H1 (cell line): ENCODE data around the gene MTCH1. TPM values are rescaled to one million over a fixed set of nuclear protein-coding genes. Genes with fewer than 3 reads are reported as not detected.

Experiments used
- CTCF ChIA-PET: fragments of 300-600 bp; sonication (Branson Sonifier 250); formaldehyde crosslinking; loops from one replicate; lab custom pipeline; 2021; ENCODE audit not compliant: partially characterized antibody; lab: Charles Lee
- POLR2A ChIA-PET: fragments of 300-600 bp; sonication (Branson Sonifier 250); formaldehyde crosslinking; loops from one replicate; lab custom pipeline; 2021; ENCODE audit warnings: inconsistent platforms; ENCODE audit not compliant: partially characterized antibody; lab: Charles Lee
- DNase-seq, 2 experiments: peaks; one replicate each; pipeline versions ENCODE4 v3.0.0 to v3.0.0-alpha.2; 2010 to 2022; ENCODE audit warnings: low spot score in 2 of 2, low read depth in 1 of 2, mixed read lengths in 1 of 2
- FAIRE-seq: peaks from 2 replicates; lab custom pipeline; 2011; peaks lifted over from hg19 to GRCh38; lab: Jason Lieb, UNC
- H2AFZ ChIP-seq: 2 replicates; pipeline ENCODE4 v1.8.1; 2012; ENCODE audit warnings: low read length, inconsistent platforms
- H2AK5ac ChIP-seq: 2 replicates; pipeline ENCODE4 v1.6.1; 2013; ENCODE audit warnings: low read depth, low read length
- H2BK120ac ChIP-seq: replicated peaks from 2 replicates; pipeline ENCODE3; 2013; ENCODE audit warnings: low read depth, low read length, inconsistent platforms
- H2BK12ac ChIP-seq: 2 replicates; pipeline ENCODE4 v1.6.1; 2013; ENCODE audit warnings: low read depth, low read length
- H2BK15ac ChIP-seq: 2 replicates; pipeline ENCODE4 v1.6.1; 2013; ENCODE audit warnings: low read length
- H2BK20ac ChIP-seq: 2 replicates; pipeline ENCODE4 v1.6.1; 2013; ENCODE audit warnings: low read length
- H2BK5ac ChIP-seq: 2 replicates; pipeline ENCODE4 v1.6.1; 2013; ENCODE audit warnings: low read depth, low read length
- H3K14ac ChIP-seq: 2 replicates; pipeline ENCODE4 v1.6.1; 2013; ENCODE audit warnings: inconsistent platforms; ENCODE audit not compliant: insufficient read length
- H3K18ac ChIP-seq: 2 replicates; pipeline ENCODE4 v1.6.1; 2013; ENCODE audit warnings: low read length; ENCODE audit errors: extremely low read depth
- H3K23ac ChIP-seq: 2 replicates; pipeline ENCODE4 v1.6.1; 2013; ENCODE audit warnings: inconsistent platforms; ENCODE audit not compliant: insufficient read length
- H3K23me2 ChIP-seq: 2 replicates; pipeline ENCODE4 v1.6.1; 2013; ENCODE audit warnings: low read depth, low read length
- H3K27ac ChIP-seq: 2 replicates; pipeline ENCODE4 v1.6.1; 2011; ENCODE audit warnings: low read depth, low read length, inconsistent platforms
- H3K27me3 ChIP-seq, 4 experiments: replicated peaks in 1 of 4; 1 replicate in 1 of 4; 2 replicates in 3 of 4; pipeline versions ENCODE4 v1.6.1 to v1.8.1; 2011 to 2013; ENCODE audit warnings: low read length in 3 of 4, mild to moderate bottlenecking in 3 of 4, inconsistent platforms in 2 of 4, mixed read lengths in 2 of 4, moderate library complexity in 1 of 4; ENCODE audit not compliant: control insufficient read depth in 3 of 4, insufficient read depth in 3 of 4; ENCODE audit errors: extremely low read depth in 1 of 4
- H3K36me3 ChIP-seq, 4 experiments: 2 replicates each; pipeline versions ENCODE4 v1.6.1 to v1.8.1; 2011 to 2013; ENCODE audit warnings: mild to moderate bottlenecking in 4 of 4, low read length in 3 of 4, moderate library complexity in 2 of 4, control low read depth in 1 of 4, inconsistent platforms in 1 of 4; ENCODE audit not compliant: insufficient read depth in 4 of 4, control insufficient read depth in 2 of 4
- H3K4ac ChIP-seq: replicated peaks from 2 replicates; pipeline ENCODE3; 2013; ENCODE audit warnings: low read length, low read depth, mixed read lengths, inconsistent platforms; ENCODE audit not compliant: insufficient read length
- H3K4me1 ChIP-seq, 4 experiments: replicated peaks in 1 of 4; 1 replicate in 1 of 4; 2 replicates in 3 of 4; pipeline versions ENCODE4 v1.6.1 to v1.8.1; 2011 to 2013; ENCODE audit warnings: low read length in 3 of 4, inconsistent platforms in 2 of 4, mixed read lengths in 1 of 4; ENCODE audit not compliant: insufficient read depth in 4 of 4, control insufficient read depth in 3 of 4
- H3K4me2 ChIP-seq, 2 experiments: 2 replicates each; pipeline versions ENCODE4 v1.6.1 to v1.8.1; 2011 to 2013; ENCODE audit warnings: low read depth in 2 of 2, low read length in 2 of 2, control low read depth in 1 of 2, inconsistent platforms in 1 of 2, mild to moderate bottlenecking in 1 of 2; ENCODE audit not compliant: insufficient read depth in 1 of 2
- H3K4me3 ChIP-seq, 4 experiments: fragments of 200-600, 300-600 bp in 1 of 4; sonication (generic), shearing (Covaris generic), sonication (Bioruptor Twin) in 1 of 4; 2 replicates each; pipeline versions ENCODE4 v1.5.1 to v1.8.1; 2011 to 2016; ENCODE audit warnings: low read length in 4 of 4, low read depth in 3 of 4, control low read depth in 2 of 4, inconsistent platforms in 2 of 4, mild to moderate bottlenecking in 2 of 4, mixed read lengths in 1 of 4, moderate library complexity in 1 of 4; ENCODE audit not compliant: insufficient read depth in 2 of 4; ENCODE audit errors: extremely low read depth in 1 of 4
- H3K56ac ChIP-seq: replicated peaks from 2 replicates; pipeline ENCODE3; 2013; ENCODE audit warnings: low read depth, mild to moderate bottlenecking, mixed read lengths, low read length, inconsistent platforms; ENCODE audit not compliant: insufficient read length
- H3K79me1 ChIP-seq: 2 replicates; pipeline ENCODE4 v1.6.1; 2013; ENCODE audit warnings: low read depth, low read length, control low read depth
- H3K79me2 ChIP-seq, 2 experiments: 2 replicates each; pipeline versions ENCODE4 v1.6.1 to v1.8.1; 2012 to 2013; ENCODE audit warnings: low read length in 2 of 2, mild to moderate bottlenecking in 2 of 2, inconsistent platforms in 1 of 2; ENCODE audit not compliant: insufficient read depth in 2 of 2, control insufficient read depth in 1 of 2
- H3K9ac ChIP-seq, 4 experiments: replicated peaks in 1 of 4; 1 replicate in 1 of 4; 2 replicates in 3 of 4; pipeline versions ENCODE4 v1.6.1 to v1.8.1; 2011 to 2013; ENCODE audit warnings: low read depth in 3 of 4, low read length in 3 of 4, control low read depth in 2 of 4, mild to moderate bottlenecking in 2 of 4, moderate library complexity in 2 of 4, inconsistent platforms in 1 of 4; ENCODE audit errors: extremely low read depth in 1 of 4
- H3K9me3 ChIP-seq, 2 experiments: 2 replicates each; pipeline versions ENCODE4 v1.6.1 to v1.8.1; 2012 to 2013; ENCODE audit warnings: mild to moderate bottlenecking in 2 of 2, moderate library complexity in 2 of 2, control low read depth in 1 of 2, inconsistent platforms in 1 of 2, low read depth in 1 of 2, low read length in 1 of 2, mixed read lengths in 1 of 2; ENCODE audit not compliant: insufficient read depth in 2 of 2
- H4K20me1 ChIP-seq, 2 experiments: replicated peaks in 1 of 2; 2 replicates each; pipeline versions ENCODE3 to v1.8.1; 2011 to 2013; ENCODE audit warnings: inconsistent platforms in 2 of 2, low read length in 2 of 2, mild to moderate bottlenecking in 1 of 2; ENCODE audit not compliant: insufficient read depth in 2 of 2, control insufficient read depth in 1 of 2
- H4K5ac ChIP-seq: 2 replicates; pipeline ENCODE4 v1.6.1; 2013; ENCODE audit warnings: low read length, low read depth, mixed read lengths, inconsistent platforms; ENCODE audit not compliant: insufficient read length
- H4K8ac ChIP-seq: 2 replicates; pipeline ENCODE4 v1.8.0; 2013; ENCODE audit warnings: mild to moderate bottlenecking, moderate library complexity, low read length, inconsistent platforms; ENCODE audit not compliant: insufficient read depth; ENCODE audit errors: extremely low read depth
- H4K91ac ChIP-seq: replicated peaks from 2 replicates; pipeline ENCODE3; 2013; ENCODE audit warnings: low read length, mixed read lengths, inconsistent platforms; ENCODE audit not compliant: insufficient read length
- POLR2AphosphoS5 ChIP-seq: IDR thresholded peaks from 2 replicates; pipeline ENCODE4 v1.6.1; 2011; ENCODE audit warnings: low read depth, low read length
- RAD21 ChIP-seq, 2 experiments: IDR thresholded peaks in 1 of 2; conservative IDR thresholded peaks in 1 of 2; 2 replicates each; pipeline ENCODE4 v1.6.1; 2011; ENCODE audit warnings: low read depth in 2 of 2, low read length in 2 of 2, improper control_type of control experiment in 1 of 2, inconsistent platforms in 1 of 2, mild to moderate bottlenecking in 1 of 2, moderate library complexity in 1 of 2
- WGBS, 2 experiments: shearing (Covaris generic) in 1 of 2; methylation state at CpG; one replicate each; pipeline versions ENCODE4 v1.1.6 to v1.1.7; 2013 to 2015; ENCODE audit warnings: low lambda C conversion rate in 2 of 2, mixed read lengths in 2 of 2, inconsistent platforms in 1 of 2, low coverage in 1 of 2, missing lambda C conversion rate in 1 of 2; ENCODE audit not compliant: insufficient replicate concordance in 2 of 2, insufficient coverage in 1 of 2, insufficient read length in 1 of 2; ENCODE audit errors: extremely low coverage in 1 of 2, missing lambda C conversion rate in 1 of 2; 5-methylcytosine and 5-hydroxymethylcytosine counted together
- polyA plus RNA-seq, 7 experiments: library from polyadenylated mRNA; depleted of rRNA in 3 of 7; stranded (reverse) in 5 of 7; unstranded in 2 of 7; fragments of >200 nt in 5 of 7; fragments of 200-250 nt in 2 of 7; gene quantifications; 1 replicate in 5 of 7; 2 replicates in 1 of 7; 4 replicates in 1 of 7; pipeline versions ENCODE4 v1.2.1 to v1.2.3, GENCODE V29; 2011 to 2013; ENCODE audit warnings: missing spikeins in 2 of 7, mixed read lengths in 2 of 7
- total RNA-seq: library from RNA; stranded (reverse); fragmentation: NEBNext Ultra II Directional; extraction: Animal tissue kit (Norgen Biotek cat#: 25700); gene quantifications from 2 replicates; pipeline ENCODE4 v1.2.1, GENCODE V29; 2021

The MTCH1 gene
- total and polyA plus RNA-seq, 2 of the 8 experiments (the other 6 are each of a cell fraction or from before 2014, with no cell fraction given), result 169 to 214 TPM

DNA sequence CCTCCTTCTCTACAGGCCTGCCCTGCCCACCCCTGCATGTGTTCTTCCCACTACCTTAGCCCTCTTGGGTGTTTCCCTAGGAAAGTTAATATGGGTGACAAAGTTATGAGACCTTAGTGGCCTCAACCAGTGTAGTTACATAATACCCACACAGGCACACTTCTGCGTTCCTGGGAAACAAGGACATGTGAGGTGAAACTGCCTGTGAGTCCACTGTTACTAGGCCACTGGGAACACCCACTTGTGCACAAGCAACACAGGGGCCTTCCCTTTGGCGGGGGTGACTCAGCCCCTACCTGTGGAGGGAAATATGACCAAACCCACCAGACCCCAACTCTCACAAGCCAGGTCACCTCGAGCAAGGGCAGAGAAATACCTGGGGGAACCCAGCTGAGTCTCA lies 18.7 kb downstream of the MTCH1 start:
- Histone ChIP-seq H3K4me3 (no peak overlapping the region), H2BK20ac (no peak overlapping the region), H3K23me2 (no peaks in the 10 kb centered on the region), H3K79me2 (no peaks in the 10 kb centered on the region), H3K9ac (no peak overlapping the region), H4K91ac (no peak overlapping the region), H2BK12ac (no peak overlapping the region), H4K20me1 (peaks cover 4 to 6% of the 10 kb centered on the region in 2 experiments), H3K14ac (no peak overlapping the region), H3K79me1 (no peaks in the 10 kb centered on the region; the same call in 1 of the 2 replicates), H3K4ac (no peak overlapping the region), H3K4me1 (peaks cover 0 to 8% (median 5%) of the 10 kb centered on the region in 4 experiments; a peak in 4 of 7 replicates), H3K27ac (no peak overlapping the region), H3K23ac (no peak overlapping the region), H3K56ac (no peak overlapping the region), H3K27me3 (no peaks in the 10 kb centered on the region), H2AK5ac (no peak overlapping the region), H3K18ac (no peak overlapping the region), H4K8ac (no peak overlapping the region), H3K9me3 (no peaks in the 10 kb centered on the region), H2BK5ac (no peak overlapping the region), H4K5ac (no peak overlapping the region), H3K4me2 (no peak overlapping the region), H2BK120ac (no peak overlapping the region), H2BK15ac (no peak overlapping the region), H2AFZ (no peak overlapping the region), H3K36me3 (peaks cover 26 to 47% (median 42%) of the 10 kb centered on the region in 4 experiments)
- whole genome bisulfite sequencing, 2 experiments, result 94% methylated on average over 3 of the region's 3 CpGs; no CpG with 5 or more reads in 1 of the 2 experiments
- DNase-seq (no peak), FAIRE-seq (no peak)
- ChIA-PET POLR2A (interaction anchor here (0.8 to 2.2 kb wide), 3 partner anchors 11 to 35 kb away, joined by 3 to 7 read pairs (median 5); no protein-coding TSS in a partner anchor), CTCF (interaction anchor here (0.5 to 3.1 kb wide), 2 partner anchors 51 to 133 kb away, joined by 3 to 11 read pairs; no protein-coding TSS in a partner anchor)
- TF ChIP-seq POLR2AphosphoS5 (0 out of 2 replicates have a peak, but pooled peaks have one; percentile 21), RAD21 (IDR thresholded peaks at IDR 0.05 in 1 of 2, conservative IDR thresholded peaks at IDR 0.05 in 1 of 2; ENCODE audit: low read depth in 2 of 2, low read length in 2 of 2) (no peak)
